Parathyroid adenoma (tissue), 2 donors: ENCODE measurements around the gene SNCB.

Source experiments
- H2AFZ ChIP-seq: fragments of 300-600 bp; sonication (generic); one replicate; pipeline ENCODE4 v1.7.0; 2017; ENCODE audit warnings: antibody characterized with exemption, mild to moderate bottlenecking
- H3K27ac ChIP-seq: fragments of 300-600 bp; sonication (generic); one replicate; pipeline ENCODE4 v1.7.0; 2017
- H3K27me3 ChIP-seq: fragments of 300-600 bp; sonication (generic); one replicate; pipeline ENCODE4 v1.7.0; 2017; ENCODE audit warnings: low read length; ENCODE audit not compliant: control insufficient read depth, insufficient read depth
- H3K36me3 ChIP-seq: fragments of 300-600 bp; sonication (generic); one replicate; pipeline ENCODE4 v1.7.0; 2017; ENCODE audit warnings: low read length; ENCODE audit not compliant: control insufficient read depth, insufficient read depth
- H3K4me1 ChIP-seq: fragments of 300-600 bp; sonication (generic); one replicate; pipeline ENCODE4 v1.7.0; 2017; ENCODE audit warnings: control low read depth
- H3K4me2 ChIP-seq: fragments of 300-600 bp; sonication (generic); one replicate; pipeline ENCODE4 v1.7.0; 2017; ENCODE audit warnings: low read length
- H3K4me3 ChIP-seq: fragments of 300-600 bp; sonication (generic); one replicate; pipeline ENCODE4 v1.7.0; 2017; ENCODE audit warnings: low read depth, low read length
- H3K79me2 ChIP-seq: fragments of 300-600 bp; sonication (generic); one replicate; pipeline ENCODE4 v1.7.0; 2017; ENCODE audit warnings: control low read depth
- H3K9ac ChIP-seq: fragments of 300-600 bp; sonication (generic); one replicate; pipeline ENCODE4 v1.7.0; 2017; ENCODE audit warnings: mild to moderate bottlenecking
- H3K9me3 ChIP-seq: fragments of 300-600 bp; sonication (generic); one replicate; pipeline ENCODE4 v1.7.0; 2017; ENCODE audit warnings: low read length; ENCODE audit not compliant: control insufficient read depth
- CTCF ChIP-seq: fragments of 300-600 bp; sonication (generic); IDR thresholded peaks from one replicate; pipeline ENCODE4 v1.7.0; 2017; ENCODE audit warnings: antibody characterized with exemption, mild to moderate bottlenecking
- donor health status: primary hyperparathyroidism.

Gene SNCB

GRCh38 chr5:176611435-176611834 lies 18.9 kb downstream of the SNCB start:
- Histone ChIP-seq H3K9me3 (no peaks in the 10 kb centered on the region), H3K4me3 (no peak overlapping the region), H3K4me2 (no peak overlapping the region), H3K9ac (no peak overlapping the region), H3K27ac (no peak overlapping the region), H3K4me1 (peaks cover 10% of the 10 kb centered on the region), H3K79me2 (no peaks in the 10 kb centered on the region), H3K27me3 (no peaks in the 10 kb centered on the region), H3K36me3 (no peaks in the 10 kb centered on the region), H2AFZ (no peak overlapping the region)
- TF ChIP-seq CTCF = no peak

- Histone ChIP-seq H3K9me3 (no peaks in the 10 kb centered on the region), H3K27ac (no peak overlapping the region), H3K36me3 (no peaks in the 10 kb centered on the region), H3K4me2 (peak overlapping the region; percentile 73), H3K4me3 (peak overlapping the region; percentile 38), H3K4me1 (peaks cover 10% of the 10 kb centered on the region), H3K9ac (peak overlapping the region; percentile 72), H3K27me3 (no peaks in the 10 kb centered on the region), H2AFZ (peak overlapping the region; percentile 99), H3K79me2 (no peaks in the 10 kb centered on the region)
- TF ChIP-seq CTCF = no peak
These were observed 19.9 kb downstream of the SNCB start for GRCh38 chr5:176610435-176610773.

DNA sequence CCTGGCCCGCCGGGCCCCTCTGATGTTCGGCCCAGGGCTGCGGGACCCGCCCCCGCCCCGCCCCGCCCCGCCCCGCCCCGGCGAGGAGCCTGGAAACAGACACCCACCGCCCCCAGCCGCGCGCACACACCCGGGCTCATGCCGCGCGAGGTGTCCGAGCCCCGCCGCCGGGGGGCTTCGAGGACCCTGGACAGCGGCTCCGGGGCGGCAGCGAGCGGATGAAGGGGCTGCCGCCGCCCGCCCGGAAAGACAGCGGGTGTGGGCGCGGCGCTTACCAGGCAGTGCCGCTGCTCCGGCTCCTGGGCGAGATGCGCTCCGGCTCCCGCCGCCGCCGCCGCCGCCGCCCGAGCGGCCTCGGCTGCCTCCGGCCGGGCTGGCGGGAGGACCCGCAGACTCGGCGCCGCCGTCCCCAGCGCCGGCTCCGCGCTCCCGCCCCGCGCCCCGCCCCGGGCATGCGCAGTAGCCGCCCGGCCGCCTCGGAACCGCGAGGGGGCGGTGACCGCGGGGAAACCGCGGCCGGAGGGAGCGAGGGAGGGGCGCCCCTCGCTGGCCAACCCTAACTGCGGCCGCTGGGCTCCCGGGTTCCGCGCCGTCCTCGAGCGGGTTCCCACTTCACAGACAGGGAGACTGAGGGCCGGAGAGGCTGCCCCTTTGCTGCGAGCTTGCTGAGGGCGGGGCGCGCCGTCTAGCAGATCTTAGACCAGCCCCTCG lies 20.5 kb downstream of the SNCB start, which contains the start of gene GPRIN1:
Gene GPRIN1, minus strand, starts transcription at position 433 of the 711 bp plus-strand sequence. CDS start 10,322 bp downstream, outside the sequence.
- TF ChIP-seq CTCF = peak; percentile 37
- peak within 1 kb of the TSS; percentile 38 for H3K4me3 ChIP-seq
- peaks cover 10% of the 10 kb centered on the region for H3K4me1 ChIP-seq
- H3K27ac ChIP-seq = no peak within 1 kb of the TSS
- no peaks in the 10 kb centered on the region for H3K79me2 ChIP-seq
- peak within 1 kb of the TSS; percentile 73 for H3K4me2 ChIP-seq
- H3K36me3 ChIP-seq = no peaks in the 10 kb centered on the region
- peak within 1 kb of the TSS; percentile 72 for H3K9ac ChIP-seq
- peak within 1 kb of the TSS; percentile 99 for H2AFZ ChIP-seq
- no peaks in the 10 kb centered on the region for H3K27me3 ChIP-seq
- H3K9me3 ChIP-seq = no peaks in the 10 kb centered on the region

- Histone ChIP-seq H2AFZ (peak overlapping the region; percentile 70), H3K36me3 (no peaks in the 10 kb centered on the region), H3K27ac (peak overlapping the region; percentile 11), H3K9me3 (no peaks in the 10 kb centered on the region), H3K27me3 (no peaks in the 10 kb centered on the region), H3K4me2 (no peak overlapping the region), H3K79me2 (no peaks in the 10 kb centered on the region), H3K4me3 (no peak overlapping the region), H3K4me1 (peaks cover 9% of the 10 kb centered on the region), H3K9ac (no peak overlapping the region)
- TF ChIP-seq CTCF = no peak
These were observed 21.2 kb downstream of the SNCB start for GRCh38 chr5:176608937-176609723.
